PC-3 (cell line): ENCODE data around the gene IL13.

Experiments used
- EZH2phosphoT487 ChIP-seq: fragments of 300-600 bp; sonication (generic); IDR thresholded peaks from 2 replicates; pipeline ENCODE4 v1.6.1; 2018; ENCODE audit warnings: mild to moderate bottlenecking, antibody characterized with exemption, low read length, borderline replicate concordance
- TF ChIP-seq, protein P1 (sequence below): fragments of 300-600 bp; sonication (generic); conservative IDR thresholded peaks from 2 replicates; pipeline ENCODE4 v1.5.1; 2017; ENCODE audit warnings: antibody characterized with exemption, low read depth, mild to moderate bottlenecking, low read length

GRCh38 chr5:132635873-132636272 lies 22.1 kb upstream of the IL13 start:
- TF ChIP-seq, protein P1, sequence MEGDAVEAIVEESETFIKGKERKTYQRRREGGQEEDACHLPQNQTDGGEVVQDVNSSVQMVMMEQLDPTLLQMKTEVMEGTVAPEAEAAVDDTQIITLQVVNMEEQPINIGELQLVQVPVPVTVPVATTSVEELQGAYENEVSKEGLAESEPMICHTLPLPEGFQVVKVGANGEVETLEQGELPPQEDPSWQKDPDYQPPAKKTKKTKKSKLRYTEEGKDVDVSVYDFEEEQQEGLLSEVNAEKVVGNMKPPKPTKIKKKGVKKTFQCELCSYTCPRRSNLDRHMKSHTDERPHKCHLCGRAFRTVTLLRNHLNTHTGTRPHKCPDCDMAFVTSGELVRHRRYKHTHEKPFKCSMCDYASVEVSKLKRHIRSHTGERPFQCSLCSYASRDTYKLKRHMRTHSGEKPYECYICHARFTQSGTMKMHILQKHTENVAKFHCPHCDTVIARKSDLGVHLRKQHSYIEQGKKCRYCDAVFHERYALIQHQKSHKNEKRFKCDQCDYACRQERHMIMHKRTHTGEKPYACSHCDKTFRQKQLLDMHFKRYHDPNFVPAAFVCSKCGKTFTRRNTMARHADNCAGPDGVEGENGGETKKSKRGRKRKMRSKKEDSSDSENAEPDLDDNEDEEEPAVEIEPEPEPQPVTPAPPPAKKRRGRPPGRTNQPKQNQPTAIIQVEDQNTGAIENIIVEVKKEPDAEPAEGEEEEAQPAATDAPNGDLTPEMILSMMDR, result no peak
- TF ChIP-seq EZH2phosphoT487, result no peak
